Stimulated activated CD8-positive, alpha-beta memory T cell treated with anti-CD3 and anti-CD28 coated beads, Interleukin-15, amount 100 ng/mL, for 24 hours (primary cell): ENCODE data around the gene PIK3R6.

Experiments used
- DNase-seq: peaks from one replicate; pipeline ENCODE4 v3.0.0-alpha.2; 2020; ENCODE audit warnings: low read depth

Gene PIK3R6

DNA sequence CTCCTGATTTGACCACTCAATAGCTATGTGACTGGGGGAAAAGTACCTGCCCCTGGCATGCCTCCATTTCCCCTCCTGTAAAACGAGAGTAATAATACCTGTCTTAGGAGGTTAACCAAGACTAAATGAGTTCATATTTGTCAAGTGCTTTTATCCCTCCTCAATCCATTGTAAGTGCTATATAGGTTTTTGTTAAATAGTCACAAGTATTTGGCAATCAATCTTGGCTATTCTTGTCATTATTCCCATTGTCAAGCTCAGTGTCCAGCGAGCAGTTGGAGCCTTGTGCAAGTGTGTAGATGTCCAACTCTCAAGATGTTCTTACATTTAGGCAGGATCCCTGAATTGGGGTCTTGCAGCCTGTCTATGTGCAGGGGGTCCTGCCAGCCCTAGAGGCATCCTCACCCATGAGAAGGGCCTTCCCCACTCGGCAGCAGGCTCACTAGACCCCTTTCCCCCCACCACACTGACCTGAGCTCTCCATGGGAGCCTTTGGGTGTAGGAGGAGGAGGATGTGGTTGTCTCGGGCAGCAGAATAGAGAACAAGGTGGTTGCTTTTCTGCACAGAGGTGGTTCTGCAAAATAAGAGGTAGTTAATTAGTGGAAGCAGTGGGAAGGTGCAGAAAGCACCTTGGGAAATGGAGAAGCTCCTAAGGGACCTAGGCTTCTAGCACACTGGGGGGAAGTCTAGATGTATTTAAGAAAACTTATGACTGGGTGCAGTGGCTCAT, 18.0 kb downstream of the PIK3R6 start:
- no peak for DNase-seq

- no peak for DNase-seq
These were observed 19.6 kb downstream of the PIK3R6 start for GRCh38 chr17:8847891-8848290.

- no peak for DNase-seq
These were observed 20.7 kb downstream of the PIK3R6 start for GRCh38 chr17:8846768-8847211.

DNA sequence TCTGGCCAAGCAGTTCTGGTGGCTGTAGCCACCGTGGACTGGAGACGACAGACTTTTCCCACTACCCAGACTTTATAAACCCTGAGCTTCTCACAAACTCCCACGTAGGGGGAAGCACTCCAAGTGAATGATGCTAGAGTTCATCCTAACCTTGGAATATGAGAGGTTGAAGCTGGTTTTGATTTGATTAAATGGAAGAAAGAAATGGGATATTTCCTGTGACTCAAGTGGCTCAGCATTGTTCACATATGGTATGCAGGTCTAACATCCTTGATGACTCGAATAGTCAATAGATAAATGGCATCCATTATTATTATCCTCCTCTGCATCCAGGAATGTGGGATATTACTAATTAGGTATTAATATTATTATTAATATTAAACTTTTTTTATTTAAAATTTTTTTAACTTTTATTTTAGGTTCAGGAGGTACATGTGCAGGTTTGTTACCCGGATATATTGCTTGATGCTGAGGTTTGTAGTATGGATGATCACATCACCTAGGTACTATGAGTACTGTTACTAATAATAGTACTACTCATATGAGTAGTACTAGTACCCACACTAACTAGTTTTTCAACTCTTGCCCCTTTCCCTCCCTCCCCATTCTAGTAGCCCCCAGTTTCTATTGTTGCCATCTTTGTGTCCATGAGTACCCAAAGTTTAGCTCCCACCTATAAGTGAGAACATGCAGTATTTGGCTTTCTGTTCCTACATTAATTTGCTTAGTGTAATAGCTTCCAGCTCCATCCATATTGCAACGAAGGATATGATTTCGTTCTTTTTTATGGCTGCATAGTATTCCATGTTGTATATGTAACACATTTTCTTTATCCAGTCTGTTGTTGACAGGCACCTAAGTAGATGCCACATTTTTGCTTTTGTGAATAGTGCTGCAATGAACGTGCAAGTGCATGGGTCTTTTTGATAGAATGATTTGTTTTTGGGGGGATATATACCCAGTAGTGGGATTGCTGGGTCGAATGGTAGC, 22.9 kb downstream of the PIK3R6 start:
- DNase-seq = no peak

- no peak for DNase-seq
These were observed 24.1 kb downstream of the PIK3R6 start for GRCh38 chr17:8843344-8843743.

DNA sequence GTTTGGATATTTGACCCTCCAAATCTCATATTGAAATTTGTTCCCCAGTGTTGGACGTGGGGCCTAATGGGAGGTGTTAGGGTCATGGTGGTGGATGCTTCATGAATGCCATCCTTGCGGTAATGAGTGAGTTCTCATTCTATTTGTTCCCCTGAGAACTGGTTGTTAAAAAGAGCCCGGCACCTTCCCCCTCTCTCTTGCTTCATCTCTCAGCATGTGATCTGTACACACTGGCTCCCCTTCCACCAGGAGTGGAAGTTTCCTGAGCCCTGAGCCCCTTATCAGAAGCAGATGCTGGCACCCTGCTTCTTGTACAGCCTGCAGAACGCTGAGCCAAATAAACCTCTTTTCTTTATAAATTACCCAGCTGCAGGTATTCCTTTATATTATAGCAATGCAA, 25.6 kb downstream of the PIK3R6 start:
- DNase-seq = no peak

- no peak for DNase-seq
These were observed 28.0 kb downstream of the PIK3R6 start for GRCh38 chr17:8839410-8839935.

DNA sequence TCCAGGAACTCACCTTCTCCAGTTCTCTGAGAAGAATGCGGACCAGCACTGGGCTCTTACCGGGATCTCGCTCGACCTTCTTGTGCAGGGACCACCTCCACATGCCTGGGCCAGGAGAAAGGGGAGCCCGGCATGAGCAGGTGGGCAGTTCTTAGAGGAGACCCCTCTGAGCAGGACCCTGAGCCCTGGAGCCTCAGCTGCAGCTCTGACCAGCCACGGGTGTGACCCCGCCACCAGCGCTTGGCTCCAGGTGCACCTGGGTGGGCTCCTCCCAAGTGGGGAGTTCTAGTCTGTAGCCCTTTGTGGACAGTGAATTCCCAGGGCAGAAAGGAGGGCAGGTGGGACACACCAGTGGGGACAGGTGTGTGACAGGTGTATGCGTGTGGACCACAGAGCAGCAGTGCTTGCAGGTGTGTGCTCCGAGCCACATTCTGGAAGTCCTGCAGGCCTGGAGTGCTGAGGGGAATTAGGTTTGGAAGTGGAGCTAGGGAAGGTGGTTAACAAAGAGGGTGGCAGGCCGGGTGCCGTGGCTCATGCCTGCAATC, 28.9 kb downstream of the PIK3R6 start:
- no peak for DNase-seq

DNA sequence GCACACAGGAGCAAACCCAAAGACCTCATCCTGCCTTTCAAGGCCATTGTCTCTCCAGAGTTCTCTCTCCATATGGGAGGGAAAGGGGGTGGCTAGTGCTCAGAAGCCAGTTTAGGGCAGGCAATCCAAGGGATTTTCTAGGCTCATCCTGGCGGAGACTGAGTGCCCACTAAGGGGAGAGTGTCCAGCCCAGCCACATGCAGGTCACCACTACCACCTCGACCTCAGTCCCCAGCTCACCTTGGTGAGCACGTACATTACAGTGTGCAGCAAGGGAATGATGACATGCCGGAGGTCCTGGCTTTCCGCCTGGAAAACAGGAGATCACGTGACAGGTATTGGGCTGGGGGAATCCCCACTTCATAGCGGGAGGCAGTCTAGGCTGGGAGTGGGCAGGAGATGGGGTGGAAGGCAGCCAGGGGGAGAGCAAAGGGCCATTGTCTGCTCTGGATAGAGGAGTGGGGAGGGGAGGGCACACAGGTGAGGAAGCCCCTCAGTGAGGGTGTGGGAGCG, 29.9 kb downstream of the PIK3R6 start:
- no peak for DNase-seq

- no peak for DNase-seq
These were observed 30.5 kb downstream of the PIK3R6 start for GRCh38 chr17:8836821-8837562.

GRCh38 chr17:8835631-8836364, 31.7 kb downstream of the PIK3R6 start:
- DNase-seq = no peak

DNA sequence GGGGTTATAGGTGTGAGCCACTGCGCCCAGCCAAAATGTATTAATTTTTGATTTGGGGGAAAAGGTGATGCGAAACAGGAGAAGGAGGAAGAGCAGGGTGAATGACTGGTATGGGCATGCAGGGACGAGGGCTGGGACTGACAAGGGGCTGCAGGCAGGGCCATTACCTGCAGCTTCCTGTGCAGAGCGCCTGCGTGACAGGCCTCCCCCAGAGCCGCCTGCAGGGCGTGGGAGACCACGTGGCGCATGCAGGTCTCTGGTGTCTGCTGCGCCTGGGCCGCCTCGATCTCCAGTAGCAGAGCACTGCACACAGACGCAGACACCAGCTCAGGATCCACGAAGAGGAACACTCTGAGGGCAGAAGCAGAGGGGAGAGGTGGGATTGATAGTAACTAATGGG, 32.4 kb downstream of the PIK3R6 start:
- no peak for DNase-seq

DNA sequence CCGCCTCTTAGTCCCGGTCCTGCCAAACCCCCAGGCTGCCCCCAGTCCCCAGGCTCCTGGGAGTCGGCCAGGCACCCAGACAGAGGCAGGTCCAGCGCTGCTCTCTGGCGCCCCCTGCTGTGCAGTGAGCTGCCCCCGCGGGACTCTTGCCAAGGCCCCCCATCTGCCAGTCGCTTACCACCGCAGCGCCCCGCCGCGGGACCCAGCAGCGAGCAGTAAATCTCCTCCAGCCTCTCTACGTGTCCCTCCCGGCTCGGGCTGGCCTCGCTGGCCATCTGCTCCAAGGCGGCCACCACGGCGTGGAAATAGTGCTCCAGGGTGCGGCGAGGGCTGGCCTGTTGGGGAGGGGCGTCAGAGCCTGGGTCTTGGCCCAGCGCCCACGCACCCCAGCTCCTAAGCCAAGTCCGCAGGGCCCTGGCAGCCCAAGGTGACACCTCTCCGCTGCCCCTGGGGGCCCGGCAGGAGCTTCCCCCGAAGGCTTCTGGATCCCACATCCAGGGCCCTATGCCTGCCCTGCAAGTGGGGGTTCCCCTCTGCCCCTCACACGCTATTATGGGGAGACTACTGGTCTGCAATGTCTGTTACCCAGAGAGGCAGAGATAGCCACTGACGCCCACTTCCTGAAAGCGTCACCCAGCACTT, 34.6 kb downstream of the PIK3R6 start:
- peak; percentile 30 for DNase-seq

GRCh38 chr17:8831234-8831849, 36.1 kb downstream of the PIK3R6 start:
- DNase-seq = no peak

- DNase-seq = no peak
These were observed 37.3 kb downstream of the PIK3R6 start for GRCh38 chr17:8830141-8830540.

GRCh38 chr17:8829036-8829941, 38.2 kb downstream of the PIK3R6 start:
- no peak for DNase-seq

- no peak for DNase-seq
These were observed 39.0 kb downstream of the PIK3R6 start for GRCh38 chr17:8828517-8828875.

DNA sequence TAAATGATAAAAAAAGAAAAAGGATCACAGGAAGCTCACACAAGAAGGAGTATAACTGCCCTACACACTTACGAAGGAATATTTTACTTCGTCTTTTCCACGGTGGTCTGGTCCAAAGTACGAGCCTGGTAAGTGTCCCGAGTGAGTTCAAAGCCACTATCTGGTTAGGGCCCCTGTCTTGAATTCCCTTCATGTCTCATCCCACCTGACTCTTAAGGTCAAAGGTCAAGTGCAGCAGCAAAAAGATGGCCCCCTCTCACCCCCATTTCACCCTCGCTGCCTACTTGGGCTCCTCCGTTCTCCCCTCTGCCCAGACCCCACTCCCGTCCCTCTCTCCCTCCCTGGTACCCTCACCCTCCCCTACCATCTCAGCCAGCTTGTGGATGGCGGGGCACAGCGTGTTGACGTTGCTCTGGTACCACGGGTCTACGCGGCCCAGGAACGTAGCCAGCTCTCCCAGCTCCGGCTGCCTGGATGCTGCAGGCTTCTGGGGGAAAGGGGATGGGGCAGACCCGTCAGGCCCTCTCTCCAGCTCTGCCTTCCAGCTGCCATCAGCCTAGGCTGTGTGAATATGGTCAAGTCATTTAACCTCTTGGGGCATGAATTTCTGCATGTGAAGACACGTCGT, 40.6 kb downstream of the PIK3R6 start:
- no peak for DNase-seq
